GM12874 (cell line): Measurements from ENCODE around the gene DGKD.

Experiments
- CTCF ChIP-seq: IDR thresholded peaks from 2 replicates; pipeline ENCODE4 v1.5.1; 2011; ENCODE audit warnings: low read depth, mild to moderate bottlenecking, control low read depth, low read length, moderate library complexity; ENCODE audit not compliant: insufficient read depth

Gene DGKD

GRCh38 chr2:233356546-233357308 is 2.4 kb downstream of the DGKD start:
- no peak for TF ChIP-seq CTCF

GRCh38 chr2:233358335-233358734 is 4.0 kb downstream of the DGKD start:
- no peak for TF ChIP-seq CTCF

- TF ChIP-seq CTCF = no peak
These were observed 4.7 kb downstream of the DGKD start for GRCh38 chr2:233358947-233359346.

GRCh38 chr2:233359823-233360222 is 5.5 kb downstream of the DGKD start:
- TF ChIP-seq CTCF = no peak

GRCh38 chr2:233360771-233361176 is 6.5 kb downstream of the DGKD start:
- TF ChIP-seq CTCF = no peak

- TF ChIP-seq CTCF = no peak
These were observed 7.0 kb downstream of the DGKD start for GRCh38 chr2:233361297-233361696.

- no peak for TF ChIP-seq CTCF
These were observed 8.4 kb downstream of the DGKD start for GRCh38 chr2:233362742-233363141.
